Measurements from ENCODE around the gene BMPR1B.

GRCh38 chr4:95084584-95084983, 326.8 kb downstream of the BMPR1B start:
- TF ChIP-seq CTCF (IDR thresholded peaks at IDR 0.05; ENCODE audit: control extremely low read depth in 1 of 3, insufficient read depth in 1 of 3, low read depth in 1 of 3, low read length in 3 of 3) (no peak), GABPA (IDR thresholded peaks at IDR 0.05; ENCODE audit: borderline replicate concordance, insufficient read depth, low read length) (no peak), GTF2F1 (IDR thresholded peaks at IDR 0.05; ENCODE audit: borderline replicate concordance, low read depth, low read length) (no peak), MAFK (IDR thresholded peaks at IDR 0.05; ENCODE audit: low read depth, low read length) (no peak)

All from H1 (cell line).